Measurements from ENCODE around the gene FAM13A.

Gene FAM13A

DNA sequence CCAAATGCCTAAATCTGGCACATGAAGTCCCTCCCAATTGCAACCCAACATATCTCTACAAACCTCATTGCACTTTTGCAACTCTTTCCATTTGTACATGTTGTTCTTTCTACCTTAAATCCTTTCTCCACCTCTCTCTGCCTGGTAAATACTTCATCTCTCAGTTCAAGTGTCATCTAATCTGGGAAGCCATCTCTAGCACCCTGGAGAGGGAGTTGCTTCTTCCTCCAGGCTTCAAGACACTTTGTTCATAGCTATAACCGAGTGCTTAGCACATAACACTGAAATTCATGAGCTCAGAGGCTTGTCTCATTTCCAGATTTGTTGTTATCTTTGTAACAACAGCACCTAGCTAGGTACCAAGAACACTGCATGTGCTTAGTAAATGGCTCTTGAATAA is 244.6 kb downstream of the FAM13A start:
- DNase-seq (ENCODE audit: low spot score) = no peak

DNA sequence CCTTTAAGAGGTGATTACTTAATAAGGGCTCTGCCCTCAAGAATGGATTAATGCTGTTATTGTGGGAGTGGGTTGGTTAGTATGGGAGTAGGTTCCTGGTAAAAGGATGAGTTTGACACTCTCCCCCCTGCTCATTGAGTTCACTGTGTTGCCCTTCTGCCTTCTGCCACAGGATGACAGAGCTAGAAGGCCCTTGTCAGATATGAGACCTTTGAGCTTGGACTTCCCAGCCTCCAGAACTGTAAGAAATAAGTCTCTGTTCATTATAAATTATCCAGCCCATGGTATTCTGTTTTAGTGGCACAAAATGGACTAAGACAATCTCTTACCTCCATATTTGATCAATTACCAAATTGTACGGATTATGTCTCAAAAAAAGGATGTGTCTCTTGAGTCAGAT is 245.1 kb downstream of the FAM13A start:
- DNase-seq (ENCODE audit: low spot score) = no peak

DNA sequence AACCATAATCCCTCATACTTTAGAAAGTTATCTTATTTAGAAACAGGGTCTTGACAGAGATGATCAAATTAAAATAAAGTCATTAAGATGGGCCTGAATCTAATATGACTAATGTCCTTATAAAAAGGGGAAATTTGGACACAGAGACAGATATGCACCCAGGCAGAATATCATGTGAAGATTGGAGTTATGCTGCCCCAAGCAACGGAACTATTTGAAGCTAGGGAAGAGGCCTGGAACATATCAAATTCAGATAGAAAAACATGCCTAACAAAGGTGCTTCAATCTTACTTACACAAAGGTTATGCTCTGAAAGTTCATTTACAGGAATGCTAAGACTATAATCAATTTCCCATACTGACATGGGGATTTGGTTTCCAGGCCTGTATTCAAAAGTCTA is 246.7 kb downstream of the FAM13A start:
- no peak for DNase-seq (ENCODE audit: low spot score)

DNA sequence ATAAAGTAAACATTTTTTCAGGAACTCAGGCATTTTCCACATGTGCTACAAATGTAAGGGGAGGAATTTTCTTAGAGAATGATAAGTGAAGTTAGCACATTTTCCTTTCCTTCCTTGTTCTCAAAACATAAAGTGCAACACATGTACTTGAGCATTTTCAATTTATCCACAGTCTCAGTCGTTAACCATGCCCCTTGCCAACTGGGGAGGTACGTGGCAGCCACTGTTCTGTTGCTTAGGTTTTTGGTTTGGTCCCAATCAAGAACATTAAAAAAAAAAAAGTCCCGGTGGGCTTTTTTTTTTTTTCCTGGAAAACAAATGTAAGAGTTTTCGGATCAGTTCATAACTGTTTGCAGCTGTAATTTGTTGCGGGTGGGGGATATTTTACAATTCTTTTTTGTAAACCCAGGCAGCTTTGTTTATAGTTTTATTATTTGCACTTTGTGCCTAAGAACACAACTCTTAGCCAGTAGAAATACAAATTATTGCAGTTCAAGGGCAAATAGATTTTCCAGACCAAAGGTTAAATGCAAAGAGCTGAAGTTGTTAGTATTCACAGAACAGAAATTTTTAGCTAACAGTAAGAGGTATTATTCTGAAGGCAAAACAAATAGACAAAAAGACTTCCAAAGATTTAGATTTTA is 247.3 kb downstream of the FAM13A start:
- no peak for DNase-seq (ENCODE audit: low spot score)

DNA sequence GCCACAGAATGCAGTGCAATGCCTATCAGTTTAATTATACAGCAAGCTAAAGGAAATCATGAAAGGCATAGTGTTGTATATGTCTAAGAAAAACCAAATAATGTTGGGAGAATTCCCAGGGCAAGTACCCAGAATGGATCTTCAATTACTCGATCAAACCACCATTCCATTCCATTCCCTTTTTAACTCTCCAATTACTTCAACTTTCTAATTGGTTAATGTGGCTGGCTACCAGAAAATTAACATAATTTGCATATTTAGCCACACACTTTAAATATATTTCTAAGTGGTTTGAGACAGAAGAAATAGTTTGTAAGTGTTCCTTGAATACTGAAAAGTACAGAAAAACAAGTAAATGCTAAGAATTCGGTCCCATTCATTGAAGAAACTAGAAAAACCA is 247.9 kb downstream of the FAM13A start:
- DNase-seq (ENCODE audit: low spot score) = no peak

DNA sequence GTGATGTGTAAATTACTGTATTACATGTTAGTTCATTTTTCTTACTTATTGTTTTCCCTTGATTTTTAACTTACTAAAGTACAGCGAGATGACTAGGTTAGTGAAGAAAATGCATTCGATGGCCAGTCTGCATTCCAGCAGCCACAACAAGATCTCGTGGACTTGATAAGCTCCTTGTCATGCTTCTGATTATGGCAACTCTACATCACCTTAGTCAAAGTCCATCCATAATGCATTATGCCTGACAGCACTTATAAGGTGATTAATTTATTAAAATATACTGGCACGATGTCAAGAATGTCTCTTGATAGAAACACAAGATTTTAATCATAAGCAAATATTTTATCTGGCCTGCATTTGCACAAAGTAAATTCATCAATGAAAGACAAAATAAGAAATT is 249.5 kb downstream of the FAM13A start:
- no peak for DNase-seq (ENCODE audit: low spot score)

DNA sequence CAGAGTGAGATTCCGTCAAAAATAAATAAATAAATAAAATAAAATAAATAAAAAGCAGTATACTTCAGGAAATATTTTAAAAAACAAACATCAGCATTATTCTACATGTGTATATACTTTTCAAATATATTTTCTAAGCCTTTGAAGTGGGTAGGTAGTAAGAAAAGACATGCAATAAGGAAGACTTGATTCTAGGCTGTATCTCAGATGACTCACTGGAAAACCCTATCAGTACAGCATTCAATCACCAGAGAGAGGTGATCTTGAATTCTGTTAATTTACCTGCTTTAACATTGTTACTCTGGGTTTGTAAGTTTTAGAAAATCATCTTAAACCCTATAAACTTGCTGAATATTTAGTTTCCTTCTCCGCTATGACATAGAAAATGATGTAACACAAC is 252.8 kb downstream of the FAM13A start:
- DNase-seq (ENCODE audit: low spot score) = no peak

DNA sequence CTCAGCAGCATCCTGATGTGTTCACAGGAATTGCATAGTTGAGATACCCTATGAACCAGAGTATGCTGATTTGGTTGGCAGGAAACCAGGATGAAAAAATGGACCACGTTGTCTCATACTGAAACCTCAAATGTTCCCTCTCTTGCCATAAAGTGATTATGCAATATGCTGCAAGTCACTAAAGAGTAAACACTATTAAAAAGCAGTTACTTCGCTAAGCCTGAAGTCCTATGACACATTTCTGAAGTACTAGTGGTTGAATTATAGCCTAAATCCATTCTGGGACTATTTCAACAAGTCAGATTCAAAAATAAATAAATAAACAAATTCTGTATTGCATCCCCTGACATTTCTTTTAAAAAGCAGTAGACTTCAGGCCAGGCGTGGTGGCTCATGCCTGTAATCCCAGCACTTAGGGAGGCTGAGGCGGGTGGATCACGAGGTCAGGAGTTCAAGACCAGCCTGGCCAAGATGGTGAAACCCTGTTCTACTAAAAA is 253.3 kb downstream of the FAM13A start:
- no peak for DNase-seq (ENCODE audit: low spot score)

DNA sequence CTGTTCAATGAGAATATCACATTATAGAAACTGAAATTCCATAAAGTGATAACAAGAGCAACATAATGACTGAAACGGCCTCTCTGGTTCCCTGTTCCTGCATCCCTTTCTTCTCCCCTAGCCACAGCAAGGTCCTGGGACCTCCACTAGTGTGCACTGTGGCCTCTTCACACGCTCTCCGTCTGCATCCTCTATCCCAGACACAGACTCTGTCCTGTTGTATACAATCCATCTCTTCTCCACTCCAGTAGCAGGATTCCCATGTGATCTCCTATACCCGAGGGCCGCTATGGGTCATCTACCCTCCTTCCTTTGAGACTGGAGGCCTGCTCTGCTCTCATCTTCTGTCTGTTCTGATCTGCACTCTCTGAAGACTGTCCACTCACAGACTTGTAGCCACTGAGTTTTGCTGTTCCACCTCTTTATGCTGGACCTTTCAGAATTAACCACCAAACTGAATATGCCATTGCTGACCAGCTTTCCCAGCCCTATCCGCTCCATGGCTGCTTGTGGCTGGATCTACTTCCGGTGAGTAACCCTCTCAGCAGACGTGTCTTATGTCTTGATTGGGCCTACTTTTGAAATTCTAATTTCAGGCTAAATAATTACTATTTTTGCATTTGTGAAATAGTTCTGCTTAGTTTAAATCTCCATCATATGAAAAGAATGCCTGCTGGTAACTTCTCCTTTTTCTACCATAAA is 254.2 kb downstream of the FAM13A start:
- no peak for DNase-seq (ENCODE audit: low spot score)

DNA sequence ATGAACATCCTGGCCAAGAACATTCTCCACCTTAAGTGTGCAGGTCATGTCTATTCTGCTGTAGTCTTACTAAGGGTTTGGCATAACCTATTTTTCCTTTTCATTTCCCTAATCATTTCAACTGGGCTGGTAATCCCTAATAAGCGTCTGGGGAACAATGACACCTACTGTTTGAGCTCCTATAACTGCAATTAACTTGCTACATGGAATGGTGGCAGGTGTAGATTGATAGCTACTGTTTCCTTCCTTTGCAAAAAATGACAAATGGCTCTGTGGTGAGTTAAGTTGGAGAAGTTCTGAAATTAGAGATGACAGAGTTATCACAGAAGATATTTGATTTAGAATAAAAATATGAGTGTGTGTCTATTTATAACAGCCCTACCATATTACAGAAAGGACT is 254.8 kb downstream of the FAM13A start:
- DNase-seq (ENCODE audit: low spot score) = no peak

DNA sequence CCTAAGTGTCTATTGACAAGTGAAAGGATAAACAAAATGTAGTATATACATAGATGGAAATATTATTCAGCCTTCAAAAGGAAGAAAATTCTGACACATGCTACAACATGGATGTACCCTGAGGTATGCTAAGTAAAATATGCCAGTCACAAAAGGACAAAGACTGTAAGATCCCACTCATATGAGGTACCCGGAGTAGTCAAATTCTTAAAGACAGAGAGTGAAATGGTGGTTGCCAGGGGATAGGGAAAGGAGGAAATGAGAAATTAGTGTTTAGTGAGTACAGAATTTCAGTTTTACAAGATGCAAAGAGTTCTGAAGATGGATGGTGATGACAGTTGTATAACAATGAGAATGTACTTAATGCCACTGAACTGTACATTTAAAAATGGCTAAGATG is 257.1 kb downstream of the FAM13A start:
- DNase-seq (ENCODE audit: low spot score) = no peak

DNA sequence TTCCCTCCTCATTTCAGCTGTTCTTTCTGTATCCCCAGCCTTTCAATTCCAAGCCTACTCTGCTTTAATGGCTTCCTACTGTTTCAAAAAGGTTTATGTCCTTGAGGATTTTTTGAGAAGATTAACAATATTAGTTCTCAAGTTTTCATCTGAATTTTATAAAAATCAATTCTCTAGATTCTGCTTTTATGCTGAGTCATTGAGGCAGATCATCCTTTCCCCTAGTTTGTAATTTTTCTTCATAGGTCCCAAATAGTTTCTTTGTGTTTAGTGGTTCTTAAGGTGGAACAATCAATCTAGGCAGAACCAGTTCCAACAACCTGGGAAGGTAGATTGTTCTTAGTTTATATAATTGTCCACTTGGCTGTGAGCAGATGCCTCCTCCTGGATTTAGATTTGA is 259.3 kb downstream of the FAM13A start:
- no peak for DNase-seq (ENCODE audit: low spot score)

DNA sequence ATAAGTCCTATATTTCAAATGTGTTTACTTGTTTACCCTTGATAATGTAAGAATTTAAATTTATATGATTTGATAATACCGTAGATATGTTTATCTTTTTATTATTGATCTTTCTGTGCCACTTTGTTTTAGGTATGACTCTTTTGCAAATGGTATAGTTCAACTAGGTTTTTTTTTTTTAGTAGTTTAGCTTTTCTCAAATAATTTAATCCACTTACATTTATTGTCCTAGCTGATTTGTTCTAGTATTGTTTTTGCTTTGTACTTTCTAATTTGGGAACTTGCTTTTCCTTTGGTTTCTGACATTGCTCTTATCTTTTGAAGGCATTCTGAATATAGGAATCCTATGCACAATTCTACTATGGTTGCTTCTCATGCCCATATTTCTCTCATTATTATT is 260.4 kb downstream of the FAM13A start:
- DNase-seq (ENCODE audit: low spot score) = no peak

DNA sequence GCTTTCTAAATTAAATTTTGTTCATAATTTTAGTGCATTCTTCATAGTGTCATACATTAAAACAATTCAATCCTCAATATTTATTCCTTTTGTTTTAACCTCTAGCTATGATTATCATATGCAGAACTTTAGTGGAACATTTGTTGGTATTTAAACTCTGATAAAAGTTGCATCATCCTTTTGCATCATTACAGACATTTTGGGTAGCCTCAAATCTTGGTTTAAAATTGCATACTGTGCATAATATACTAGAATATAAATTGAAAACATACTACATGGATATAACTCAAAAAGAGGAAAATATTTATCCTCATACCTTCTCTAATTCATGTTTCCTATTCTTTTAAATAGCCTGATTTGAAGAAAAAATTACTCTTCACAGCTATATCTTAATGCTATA is 262.0 kb downstream of the FAM13A start:
- DNase-seq (ENCODE audit: low spot score) = no peak

DNA sequence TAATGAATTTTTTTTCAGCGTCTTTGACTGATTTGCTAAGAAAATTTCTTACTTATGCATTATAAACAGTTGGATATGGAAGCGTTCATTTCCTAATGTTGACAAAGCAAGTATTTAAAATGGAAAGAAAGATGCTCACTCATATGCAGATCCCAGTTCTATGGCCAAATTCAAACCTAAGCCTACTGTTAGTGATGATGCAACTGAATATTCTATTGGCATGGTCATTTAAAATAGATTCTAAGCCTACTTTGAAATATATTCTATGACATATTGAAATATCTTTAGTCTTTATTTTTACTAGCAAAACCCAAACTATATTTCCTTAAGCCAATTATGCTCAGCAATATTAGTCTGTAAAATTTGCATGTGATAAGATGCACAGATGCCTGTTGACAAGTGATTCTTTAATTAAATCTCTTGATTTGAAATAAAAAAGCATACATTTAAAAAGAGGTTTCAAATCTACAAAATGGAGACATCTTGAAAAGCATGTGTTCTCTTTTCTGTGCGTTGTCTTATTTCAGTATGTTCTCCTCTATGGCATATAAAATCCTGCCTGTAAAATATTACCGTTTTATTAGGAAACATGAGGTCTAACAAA is 262.8 kb downstream of the FAM13A start:
- no peak for DNase-seq (ENCODE audit: low spot score)

DNA sequence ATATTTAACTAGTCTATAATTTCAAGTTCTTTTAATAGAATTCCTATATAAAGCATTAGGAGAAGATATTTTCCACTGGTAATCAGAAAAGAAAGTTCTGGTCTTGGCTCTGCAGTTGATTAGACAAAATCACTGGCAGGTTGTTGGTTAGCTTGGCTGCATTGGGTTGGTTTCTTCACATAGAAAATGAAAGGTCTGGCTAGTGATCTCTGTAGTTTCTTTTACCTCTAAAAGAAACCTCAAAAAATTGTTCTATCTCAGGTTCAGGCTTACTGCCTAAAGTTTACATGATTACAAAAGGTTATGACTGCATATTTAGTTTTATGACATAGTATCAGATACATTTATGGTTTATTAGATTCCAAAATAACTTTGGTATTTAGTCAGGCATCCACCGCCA is 263.5 kb downstream of the FAM13A start:
- no peak for DNase-seq (ENCODE audit: low spot score)

DNA sequence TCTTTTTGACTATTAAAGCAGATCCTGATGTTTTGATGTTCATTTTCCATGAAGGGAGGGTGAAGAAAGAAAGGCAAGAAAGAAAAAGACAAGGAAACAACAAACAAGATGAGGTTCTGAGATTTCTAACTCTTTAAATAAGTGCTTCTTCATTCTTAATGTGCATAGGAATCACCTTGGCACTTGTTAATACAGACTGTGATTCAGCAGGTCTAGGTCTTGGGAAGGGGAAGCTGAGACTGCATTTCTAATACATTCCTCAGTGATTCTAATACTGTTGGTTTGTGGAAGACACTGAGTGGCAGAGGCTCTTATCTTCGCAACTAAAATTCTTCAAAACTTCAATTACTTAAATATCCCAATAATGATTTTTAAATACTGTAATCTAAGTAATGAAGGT is 264.2 kb downstream of the FAM13A start:
- no peak for DNase-seq (ENCODE audit: low spot score)

DNA sequence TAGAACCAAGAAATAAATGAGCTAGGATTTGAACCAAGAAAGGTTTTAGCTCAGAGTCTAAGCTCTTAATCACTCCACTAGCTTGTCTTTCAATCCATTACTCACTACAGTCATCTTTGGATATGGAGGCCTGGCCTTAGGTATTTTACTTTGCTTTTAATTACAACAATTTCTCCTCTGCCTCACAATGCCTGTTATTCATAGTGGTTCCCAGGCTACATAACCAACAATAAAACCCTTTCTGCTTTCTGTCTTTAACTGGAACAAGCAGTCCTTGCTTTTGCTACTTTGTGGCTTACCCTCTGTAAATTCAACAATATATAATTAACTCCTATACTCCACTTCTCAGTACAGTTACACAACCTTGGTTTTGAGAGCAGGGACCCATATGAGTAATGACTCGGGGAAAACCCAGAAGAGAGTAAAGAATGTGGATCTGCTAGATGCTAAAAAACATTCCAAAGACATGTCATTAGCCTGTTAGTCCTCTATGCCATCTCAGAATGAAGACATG is 264.7 kb downstream of the FAM13A start:
- no peak for DNase-seq (ENCODE audit: low spot score)

DNA sequence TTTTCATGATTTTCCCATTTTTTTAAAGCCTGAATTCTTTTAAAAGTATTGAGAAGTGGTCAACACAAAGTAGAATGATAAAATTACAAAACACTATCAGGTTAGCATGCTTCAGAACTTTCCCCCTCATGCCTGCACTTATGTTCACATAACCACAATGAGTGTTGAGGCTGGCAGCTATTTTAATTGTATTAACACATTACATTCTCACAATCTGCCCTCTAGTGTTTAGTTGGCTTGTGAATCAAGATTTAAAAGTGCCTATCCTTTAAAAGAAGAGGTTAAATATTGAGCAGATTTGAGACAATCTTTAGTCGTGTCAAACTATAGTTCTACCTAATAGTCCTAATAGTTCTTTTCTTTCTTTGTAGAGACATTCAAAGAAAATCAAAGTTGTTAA is 265.7 kb downstream of the FAM13A start:
- no peak for DNase-seq (ENCODE audit: low spot score)

DNA sequence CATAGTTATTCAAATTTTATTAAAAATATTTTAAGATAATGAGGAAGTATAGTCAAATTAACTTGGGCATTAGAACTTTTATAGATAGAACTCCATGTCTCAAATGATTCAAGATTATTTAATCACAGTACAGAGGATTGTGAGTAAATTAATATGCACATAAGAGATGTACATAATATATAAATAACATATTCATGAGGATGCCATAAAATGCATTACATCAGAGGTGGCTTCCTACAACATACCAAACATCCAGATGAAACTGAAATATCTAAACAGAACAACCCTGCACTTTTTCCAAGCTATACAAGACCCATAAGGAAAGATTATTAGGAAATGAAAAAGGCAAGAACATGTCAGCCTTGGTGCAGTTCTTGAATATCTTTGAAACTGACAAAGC is 268.1 kb downstream of the FAM13A start:
- DNase-seq (ENCODE audit: low spot score) = no peak

DNA sequence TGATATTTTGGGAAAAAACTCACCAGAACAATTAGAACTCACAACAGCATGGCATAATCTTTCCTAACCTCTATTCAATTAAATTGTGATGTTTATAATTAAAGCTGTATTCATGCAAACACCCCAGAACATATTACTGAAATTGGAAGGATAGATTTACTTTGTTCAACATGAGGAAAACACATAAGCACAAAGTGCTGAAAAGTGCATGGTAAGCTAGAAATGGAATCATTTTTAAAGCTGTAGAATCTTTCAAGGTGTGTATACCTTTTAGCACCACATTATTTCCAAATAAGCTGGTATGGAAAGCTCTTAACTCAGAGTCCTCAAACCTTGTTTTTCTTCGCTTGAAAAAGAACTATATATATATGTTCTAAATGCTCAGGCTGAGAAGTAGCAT is 268.6 kb downstream of the FAM13A start:
- no peak for DNase-seq (ENCODE audit: low spot score)

DNA sequence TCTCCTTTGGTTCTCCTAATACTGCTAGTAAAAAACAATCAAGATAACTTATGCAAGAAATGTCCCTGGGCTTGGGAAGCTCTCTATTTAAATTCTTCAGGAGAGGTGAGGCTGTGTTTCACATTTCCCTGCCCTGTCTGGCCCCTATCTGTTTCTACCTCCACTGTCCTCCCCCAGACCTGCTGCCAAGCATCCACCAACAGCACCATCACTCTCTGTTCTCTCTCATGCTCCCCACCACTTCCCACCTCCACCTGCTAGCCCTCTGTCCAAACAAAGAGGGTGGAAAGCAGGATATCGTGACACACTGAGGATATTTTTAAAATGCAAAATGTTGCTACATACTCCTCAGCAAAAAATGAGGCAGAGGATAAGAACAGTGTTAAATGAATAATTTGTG is 271.0 kb downstream of the FAM13A start:
- no peak for DNase-seq (ENCODE audit: low spot score)

DNA sequence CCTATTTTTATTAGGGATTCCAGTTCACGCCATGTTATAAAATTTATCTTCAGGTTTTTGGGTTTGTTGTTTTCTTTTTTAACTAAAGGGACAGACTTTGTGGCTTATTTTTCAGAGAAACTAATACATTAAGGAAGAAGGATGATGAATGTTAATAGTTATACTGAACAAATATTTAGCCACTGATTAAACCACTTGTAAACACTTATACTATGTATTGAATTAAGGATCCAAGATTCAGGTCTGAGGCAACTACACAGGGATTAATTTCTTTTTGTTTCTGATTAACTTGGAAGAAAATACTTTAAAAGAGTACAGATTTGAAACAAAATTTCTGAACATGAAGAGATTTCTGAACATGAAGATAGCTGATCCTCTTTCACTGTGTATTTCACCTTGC is 276.6 kb downstream of the FAM13A start:
- DNase-seq (ENCODE audit: low spot score) = no peak
